Tibial nerve (tissue), 3 donors: ENCODE data around the gene SNX1.

Experiments
- CTCF ChIP-seq, 5 experiments: fragments of 200-600 bp in 3 of 5; fragments of 450-650 bp in 2 of 5; sonication (generic) in 3 of 5; IDR thresholded peaks; one replicate each; pipeline ENCODE4 v1.5.1; 2016 to 2019; ENCODE audit warnings: antibody characterized with exemption in 5 of 5, mild to moderate bottlenecking in 3 of 5, moderate library complexity in 2 of 5
- POLR2A ChIP-seq, 2 donors: fragments of 450-650 bp; IDR thresholded peaks; one replicate each; pipeline ENCODE4 v1.6.1; 2017; ENCODE audit warnings: antibody characterized with exemption in 2 of 2, mild to moderate bottlenecking in 2 of 2, moderate library complexity in 2 of 2

DNA sequence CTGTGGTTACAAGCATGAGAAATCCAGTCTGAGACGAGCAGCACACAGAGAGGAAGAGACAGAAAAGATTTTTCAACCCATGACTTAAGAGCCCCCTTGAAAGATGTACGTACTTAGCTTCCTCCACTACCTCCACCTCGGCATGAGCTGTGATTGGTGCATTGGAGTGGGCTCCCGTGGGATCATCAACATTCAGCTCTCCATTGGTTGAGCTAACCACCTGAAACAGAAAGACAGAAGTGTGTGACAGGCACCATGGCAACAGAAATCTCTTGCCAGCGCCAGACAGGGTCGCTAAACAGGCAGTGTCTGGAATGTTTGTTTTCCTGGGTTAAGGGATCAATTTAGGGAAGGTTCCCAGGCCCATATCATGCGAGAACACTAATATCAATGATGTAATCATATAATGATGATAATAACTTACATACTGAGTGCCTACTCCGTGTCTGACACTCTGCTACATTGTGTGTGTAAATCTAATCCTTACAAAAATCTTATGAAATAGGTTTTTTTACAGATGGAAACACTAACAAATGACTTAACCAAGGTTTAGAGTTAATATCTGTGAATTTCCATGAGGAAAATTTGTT, 84.5 kb downstream of the SNX1 start:
- no peak for TF ChIP-seq CTCF (IDR thresholded peaks at IDR 0.05)
- no peak for TF ChIP-seq POLR2A (IDR thresholded peaks at IDR 0.05)
